Stimulated activated CD8-positive, alpha-beta memory T cell treated with anti-CD3 and anti-CD28 coated beads, Interleukin-4, amount 100 ng/mL, for 1 hour (primary cell): ENCODE measurements around the gene HCN4.

Source experiments
- DNase-seq, 2 donors: peaks; one replicate each; pipeline ENCODE4 v3.0.0-alpha.2; 2020; ENCODE audit warnings: low read depth in 2 of 2, low spot score in 1 of 2

Gene HCN4

DNA sequence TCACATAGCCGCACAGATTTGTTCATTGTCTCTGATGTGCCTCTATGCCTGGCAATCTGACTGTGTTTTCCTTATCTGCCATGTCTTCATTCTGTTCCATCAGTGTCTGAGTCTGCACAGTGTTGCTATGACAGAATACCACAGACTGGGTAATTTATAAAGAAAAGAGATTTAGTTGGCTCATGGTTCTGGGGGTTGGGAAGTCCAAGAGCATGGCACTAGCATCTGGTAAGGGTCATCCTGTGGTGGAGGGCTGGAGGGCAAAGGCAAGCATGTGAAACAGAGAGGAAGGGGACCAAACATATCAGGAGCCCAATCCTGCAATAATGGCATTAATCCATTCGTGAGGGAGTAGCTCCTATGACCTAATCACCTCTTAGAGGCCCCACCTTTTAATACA, 11.9 kb upstream of the HCN4 start:
- no peak for DNase-seq

DNA sequence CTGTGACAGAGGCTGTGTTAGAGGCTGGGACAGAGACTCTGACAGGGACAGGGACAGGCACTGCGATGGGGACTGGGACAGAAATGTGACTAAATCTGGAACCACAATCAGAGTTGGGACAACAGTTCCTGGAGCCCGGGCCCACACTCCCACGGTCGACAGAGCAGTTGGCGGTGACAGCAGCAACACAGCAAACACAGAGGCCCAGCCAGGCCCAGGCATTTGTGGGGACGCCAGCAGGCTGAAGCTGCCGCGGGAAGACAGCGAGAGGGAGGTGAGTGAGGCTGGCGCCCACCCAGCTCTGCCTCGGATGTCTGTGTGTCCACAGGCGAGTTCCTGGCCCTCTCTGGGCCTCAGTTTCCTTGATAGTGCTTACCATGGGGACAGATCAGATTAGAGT, 9.3 kb upstream of the HCN4 start:
- DNase-seq = no peak

DNA sequence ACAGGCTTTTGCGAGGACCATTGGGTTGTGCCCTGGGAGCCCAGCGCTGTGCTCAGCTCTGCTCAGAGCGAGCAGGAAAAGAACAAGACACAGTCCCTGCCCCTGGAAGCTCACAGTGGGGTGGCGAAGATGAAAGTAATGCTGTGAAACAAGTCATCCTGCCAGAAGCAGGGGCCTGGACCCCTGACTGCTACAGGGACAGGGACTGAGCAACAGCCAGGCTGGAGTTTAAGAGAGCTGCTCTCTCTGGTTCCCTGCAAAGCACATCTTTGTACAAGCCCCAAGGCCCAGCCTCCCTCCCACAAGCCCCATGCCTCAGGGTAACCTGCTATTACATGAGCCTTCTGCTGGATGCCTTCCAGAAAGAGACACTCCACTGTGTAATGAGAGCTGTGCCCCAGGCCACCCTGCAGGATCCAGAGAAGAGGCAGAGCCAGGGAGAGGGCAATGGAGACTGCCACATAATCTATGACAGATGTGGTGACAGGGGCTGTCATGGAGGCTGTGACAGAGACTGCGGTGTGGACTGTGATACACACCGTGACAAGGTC, 7.1 kb upstream of the HCN4 start:
- no peak for DNase-seq

DNA sequence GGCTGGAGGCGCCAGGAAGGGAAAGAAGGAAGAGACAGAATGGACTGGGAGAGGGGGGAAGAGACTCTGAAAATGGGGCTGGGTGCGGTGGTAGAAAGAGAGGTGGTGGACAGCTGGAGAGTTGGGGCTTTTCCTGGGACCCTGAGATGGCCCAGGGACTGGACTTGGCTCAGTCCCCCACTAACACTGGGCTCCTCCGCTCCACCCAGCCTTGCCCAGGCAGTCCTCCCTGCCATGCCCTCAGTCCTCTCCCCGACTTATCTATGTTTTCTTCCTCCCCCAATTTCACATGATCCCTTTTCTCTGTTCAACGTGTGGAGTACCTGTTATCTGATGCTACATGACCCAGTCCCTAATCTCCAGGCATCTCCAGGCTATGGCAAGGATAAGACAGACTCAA, 6.3 kb upstream of the HCN4 start:
- DNase-seq = no peak

DNA sequence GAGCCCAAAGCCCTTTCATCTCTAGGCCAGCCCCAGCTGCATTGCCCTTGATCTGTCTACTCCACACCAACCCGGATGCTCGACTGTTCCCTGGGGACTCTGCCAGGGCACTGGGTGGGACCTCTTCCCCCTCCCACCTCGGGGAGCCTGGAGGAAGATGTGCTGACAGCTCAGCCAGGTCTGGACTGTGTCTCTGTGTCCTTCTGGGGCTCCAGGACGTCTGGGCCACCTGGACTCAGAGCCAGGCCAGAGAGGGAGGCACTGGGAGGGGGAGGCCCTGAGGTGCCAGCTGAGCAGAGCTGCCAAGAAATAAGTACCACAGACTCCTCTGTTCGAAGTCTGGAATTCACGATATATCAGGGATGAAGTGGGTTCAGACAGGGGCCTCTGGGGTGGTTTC, 5.8 kb upstream of the HCN4 start:
- no peak for DNase-seq

DNA sequence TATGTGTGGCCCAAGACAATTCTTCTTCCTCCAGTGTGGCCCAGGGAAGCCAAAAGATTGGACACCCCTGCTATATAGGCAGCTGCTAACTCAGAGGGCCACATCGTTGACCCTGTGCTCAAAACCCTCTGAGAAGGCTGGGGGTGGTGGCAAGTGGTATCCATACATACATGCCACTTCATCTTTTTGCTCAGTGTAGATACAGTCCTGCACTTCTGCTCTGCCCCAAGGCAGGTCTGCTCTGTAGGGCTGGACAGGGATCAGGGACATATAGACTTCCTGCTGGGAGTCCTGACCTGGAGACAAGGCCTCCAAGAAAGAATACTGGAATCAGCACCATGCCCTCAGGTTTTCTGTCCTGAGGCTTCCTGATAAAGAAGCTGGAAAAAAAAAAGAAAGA, 4.5 kb upstream of the HCN4 start:
- no peak for DNase-seq

DNA sequence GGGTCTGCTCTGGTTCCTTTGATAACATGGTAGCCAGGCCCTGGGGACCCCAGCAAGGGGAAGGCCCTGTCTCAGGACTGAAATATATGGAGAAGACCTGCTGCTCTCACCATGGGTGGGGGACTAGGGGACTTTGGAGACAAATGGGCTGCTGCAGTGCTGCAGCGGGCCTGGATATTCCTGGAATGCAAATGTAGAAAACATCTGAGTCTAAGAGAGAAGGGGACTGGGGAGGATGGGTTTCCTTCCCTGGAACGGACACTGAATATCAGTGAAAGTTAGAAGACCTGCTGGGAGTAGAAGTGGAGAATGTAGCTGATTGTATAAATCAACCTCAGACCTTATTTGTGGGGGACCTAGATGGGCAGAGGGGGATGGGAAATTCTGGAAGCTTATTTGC, 3.1 kb upstream of the HCN4 start:
- DNase-seq = no peak

DNA sequence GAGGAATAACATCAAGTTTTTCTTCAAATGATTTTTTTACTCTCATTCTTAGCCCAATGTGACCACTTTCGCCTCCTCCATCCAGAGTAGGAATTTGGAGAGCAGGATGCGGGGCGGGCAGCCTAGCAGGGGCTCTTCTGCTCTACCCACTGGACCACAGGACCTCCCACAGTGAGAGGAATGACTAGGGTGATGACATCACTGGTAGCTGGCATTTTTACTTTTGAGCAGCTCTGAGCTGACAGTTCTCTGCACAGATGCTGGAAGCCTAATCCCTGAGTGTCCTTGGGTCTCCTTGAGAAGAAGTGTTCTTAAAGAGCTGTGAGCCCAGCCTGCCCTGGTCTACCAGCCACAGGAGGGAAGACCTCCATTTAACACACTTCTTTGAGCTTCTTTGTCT, 1.4 kb upstream of the HCN4 start:
- DNase-seq = no peak

DNA sequence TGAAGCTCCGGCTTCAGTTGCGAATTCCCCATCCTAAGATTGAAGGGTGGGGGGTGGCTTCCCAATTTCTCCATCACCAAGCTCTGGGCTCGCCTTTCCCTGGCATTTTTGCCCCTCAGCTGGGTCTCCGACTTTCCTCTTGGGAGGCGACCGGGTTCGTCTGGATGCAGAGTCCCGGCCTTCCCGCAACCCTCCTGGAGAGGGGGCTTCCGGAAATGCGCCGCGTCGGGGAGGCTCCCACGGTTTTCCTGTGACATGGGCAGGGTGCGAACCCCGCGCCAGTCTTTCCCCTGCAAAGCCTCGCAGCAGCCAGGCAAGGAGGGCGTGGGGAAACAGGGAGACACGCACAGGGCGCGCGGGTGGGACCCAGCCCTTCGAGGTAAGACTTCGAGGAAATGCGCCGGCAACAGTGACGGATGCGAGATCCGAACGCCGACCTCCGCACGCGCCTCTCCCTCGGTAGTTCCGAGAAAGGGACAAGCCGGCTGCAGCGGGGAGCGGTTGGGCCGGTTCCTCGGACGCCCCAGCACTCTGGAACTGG, 466 bp upstream of the HCN4 start:
- DNase-seq = no peak

DNA sequence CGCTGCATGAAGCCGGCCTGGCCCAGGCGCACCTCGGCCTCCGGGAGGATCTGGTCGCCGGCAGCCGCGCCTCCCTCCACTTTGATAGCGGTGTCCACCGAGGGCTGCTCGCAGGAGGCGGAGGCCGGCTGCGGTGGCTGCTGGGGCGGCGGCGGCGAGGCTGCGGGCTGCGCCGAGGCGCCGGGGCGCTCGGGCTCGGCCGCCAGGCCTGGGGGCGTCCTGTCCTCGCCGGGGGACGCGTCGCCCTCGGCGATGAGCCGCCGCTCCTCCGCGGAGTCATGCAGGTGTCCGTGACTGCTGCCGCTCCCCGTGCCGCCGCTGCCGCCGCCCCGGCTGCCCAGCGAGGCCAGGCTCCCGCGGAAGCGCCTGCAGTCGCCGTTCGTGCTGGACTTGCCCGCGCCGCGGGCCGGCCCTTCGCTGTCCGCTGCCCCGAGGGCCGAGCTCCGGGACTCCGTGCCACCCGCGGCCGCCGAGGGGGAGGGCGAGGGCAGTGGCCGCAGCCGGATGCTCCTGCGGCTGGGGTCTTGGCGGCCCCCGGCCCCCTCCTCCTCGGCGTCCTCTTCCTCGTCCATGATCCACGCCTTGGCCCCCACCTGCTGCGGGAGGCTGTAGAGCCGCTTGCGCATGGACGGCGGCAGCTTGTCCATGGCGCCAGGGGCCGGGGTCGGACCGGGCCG, 996 bp downstream of the HCN4 start:
- DNase-seq = no peak

DNA sequence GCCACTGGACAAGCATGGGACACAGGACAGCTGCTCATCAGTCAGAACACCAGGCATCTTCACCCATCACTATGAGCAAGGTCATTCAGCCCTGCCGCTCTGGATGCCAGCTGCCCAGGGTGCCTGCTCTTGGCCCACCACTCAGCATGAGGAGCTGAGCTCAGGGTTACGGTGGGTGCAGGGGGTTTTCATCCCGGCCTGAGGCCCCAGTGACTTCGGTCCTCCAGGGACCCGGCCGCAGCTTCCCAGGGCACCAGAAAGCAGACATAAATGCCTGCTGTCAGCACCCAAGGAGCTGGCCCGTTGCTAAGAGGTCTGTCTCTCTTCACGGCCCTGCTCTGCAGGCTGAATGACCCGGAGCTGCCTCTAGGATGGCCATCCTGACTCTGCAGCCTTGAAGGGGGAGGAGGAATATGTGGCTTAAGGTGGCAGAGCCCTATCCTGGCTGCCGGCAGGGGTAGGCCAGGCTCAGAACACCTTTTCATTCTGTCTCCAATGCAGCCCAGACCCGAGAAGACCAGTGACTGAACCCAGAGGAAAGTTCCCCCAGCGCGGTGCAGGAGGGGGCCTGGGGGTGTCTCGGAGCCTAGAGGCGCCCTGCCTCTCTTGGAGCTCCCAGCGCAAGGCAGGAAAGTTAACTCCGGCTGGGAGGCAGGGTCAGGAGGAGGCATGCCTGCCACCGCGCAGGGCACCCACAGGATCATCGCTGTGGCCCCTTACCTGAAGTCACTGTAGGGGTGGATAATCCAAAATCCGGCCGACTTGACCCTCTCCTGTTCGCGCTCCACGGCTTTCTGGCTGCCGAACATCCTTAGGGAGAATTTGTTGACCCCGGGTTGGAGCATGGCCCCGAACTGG, 1.8 kb downstream of the HCN4 start:
- DNase-seq = no peak

DNA sequence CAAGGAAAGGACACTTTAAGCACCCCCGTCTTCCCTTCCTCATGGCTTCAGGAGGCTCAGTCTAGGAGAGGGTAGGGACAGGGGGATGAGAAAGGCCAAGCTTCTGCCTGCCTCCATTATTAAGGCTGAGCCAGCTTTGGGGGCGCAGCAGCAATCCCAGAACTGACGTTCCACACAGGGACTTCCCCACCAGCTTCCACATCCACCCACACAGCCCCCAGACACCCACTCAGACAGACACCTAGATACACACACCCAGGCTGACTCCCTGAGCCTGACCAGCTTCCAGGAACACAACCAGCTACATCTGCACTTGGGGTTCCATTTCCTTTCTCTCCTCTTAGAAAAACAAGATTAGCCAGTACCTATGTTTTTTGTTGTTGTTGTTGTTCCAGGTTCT, 4.7 kb downstream of the HCN4 start:
- no peak for DNase-seq

DNA sequence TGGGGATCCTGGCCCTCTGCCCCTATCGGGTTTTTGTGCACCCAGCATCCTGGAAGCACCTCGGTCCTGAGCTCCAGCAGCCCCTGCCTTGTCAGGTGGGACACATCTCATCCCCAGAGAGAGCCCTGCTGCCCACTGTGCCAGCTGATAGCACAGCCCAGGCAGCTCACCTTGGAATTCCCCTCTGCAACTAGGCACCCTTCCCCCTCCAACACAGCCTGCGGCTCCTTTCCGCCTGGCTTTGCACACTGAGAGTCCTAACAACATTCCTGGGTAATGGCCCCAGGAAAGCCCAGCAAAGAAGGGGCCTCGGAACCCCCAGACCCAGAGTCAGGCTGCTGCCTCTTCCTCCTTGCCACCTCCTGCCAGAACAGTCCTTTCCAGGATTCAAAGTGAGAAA, 5.9 kb downstream of the HCN4 start:
- DNase-seq = no peak

DNA sequence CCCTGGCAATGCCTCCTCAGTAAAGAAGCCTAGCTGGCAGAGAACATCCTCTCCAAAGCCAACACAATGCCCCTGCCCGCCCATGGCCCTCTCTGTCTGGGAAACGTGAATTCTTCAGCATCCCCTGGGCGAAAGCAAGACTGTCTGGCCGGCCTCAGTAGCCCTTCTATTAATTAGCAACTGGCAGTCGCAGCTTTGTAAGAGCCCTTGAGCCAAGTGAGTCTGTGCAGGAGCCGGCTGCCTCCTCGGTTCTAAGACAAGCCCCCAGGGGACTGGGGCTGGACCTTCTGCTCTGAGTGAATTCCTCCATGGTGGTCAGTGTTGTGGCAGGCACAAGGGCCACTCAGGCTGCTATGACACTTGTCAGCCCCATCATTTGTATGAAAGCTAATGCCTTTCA, 7.4 kb downstream of the HCN4 start:
- DNase-seq = no peak

DNA sequence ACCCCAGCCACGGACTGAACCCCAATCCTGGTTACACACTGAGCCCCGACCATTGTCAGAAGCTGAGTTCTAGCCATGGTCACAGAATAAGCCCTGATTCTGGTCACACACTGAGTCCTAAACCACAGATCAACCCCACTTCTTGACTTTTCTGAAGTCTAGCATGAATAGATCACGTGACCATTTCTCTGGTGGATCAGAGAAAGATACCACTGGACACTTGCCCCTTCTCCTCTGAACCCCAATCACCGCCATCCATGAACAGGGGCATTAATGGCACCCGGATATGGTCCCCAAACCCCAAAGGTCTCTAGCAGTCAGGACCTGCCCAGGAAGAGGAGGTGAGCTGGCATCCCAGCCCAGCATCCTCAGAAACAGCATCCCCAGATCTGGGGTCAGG, 9.1 kb downstream of the HCN4 start:
- no peak for DNase-seq

DNA sequence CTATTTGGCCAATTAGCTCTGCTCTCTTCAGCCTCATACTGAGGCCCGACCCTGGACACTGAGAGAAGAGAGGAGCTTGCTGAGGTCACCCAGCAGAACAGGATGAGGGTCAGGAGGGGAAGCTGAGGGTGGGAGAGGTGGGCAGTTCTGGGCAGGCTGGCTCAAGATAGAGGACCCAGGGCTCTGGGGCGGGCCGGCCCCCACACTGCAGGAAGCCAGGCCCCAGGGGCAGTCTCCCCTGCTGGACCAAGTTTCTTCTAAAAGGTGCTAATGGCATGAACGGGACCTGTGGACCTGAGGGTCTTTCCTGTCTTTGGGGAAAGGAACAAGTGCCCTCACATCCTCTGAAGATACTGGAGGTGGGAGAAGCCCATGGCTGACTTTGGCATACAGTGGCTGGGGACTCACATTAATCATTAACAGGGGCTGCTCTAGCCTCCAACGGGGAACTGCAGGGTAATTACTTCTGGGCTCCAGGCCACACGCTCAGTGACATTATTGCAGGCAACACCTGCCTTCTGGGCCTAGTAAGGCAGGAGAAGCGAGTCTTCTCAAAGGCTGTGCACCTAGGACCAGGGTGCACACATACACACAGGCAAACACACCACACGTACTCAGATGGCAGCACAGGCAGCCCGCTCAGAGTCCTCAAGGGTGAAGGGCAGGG, 10.6 kb downstream of the HCN4 start:
- no peak for DNase-seq

DNA sequence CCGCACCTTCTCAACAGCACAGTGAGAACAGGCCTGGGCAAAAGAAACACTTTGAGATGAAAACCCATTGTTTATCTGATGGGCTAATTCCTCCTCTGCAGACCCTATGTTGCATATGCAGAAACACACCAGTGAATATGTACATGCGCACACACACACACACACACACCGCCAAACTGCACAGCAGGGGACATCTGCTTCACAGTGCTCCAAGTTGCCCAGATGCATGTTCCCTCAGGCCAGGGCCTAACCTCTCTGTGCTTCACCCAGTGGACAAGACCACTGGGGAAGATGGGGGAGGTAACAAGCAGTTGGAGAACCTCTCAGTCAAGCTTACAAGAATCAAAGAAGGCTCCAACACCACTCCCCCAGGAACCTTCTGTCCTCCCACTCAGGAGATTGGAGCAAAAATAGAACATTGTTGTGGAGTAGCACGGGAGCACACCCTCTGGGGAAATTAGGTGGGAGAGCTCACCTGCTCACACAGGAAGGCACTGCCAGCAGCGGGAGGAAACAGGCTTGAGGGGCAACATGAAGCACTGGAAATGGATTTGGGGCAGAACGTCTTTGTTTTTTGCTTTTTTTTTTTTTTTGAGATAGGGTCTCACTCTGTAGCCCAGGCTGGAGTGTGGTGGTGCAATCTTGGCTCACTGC, 13.0 kb downstream of the HCN4 start:
- no peak for DNase-seq

DNA sequence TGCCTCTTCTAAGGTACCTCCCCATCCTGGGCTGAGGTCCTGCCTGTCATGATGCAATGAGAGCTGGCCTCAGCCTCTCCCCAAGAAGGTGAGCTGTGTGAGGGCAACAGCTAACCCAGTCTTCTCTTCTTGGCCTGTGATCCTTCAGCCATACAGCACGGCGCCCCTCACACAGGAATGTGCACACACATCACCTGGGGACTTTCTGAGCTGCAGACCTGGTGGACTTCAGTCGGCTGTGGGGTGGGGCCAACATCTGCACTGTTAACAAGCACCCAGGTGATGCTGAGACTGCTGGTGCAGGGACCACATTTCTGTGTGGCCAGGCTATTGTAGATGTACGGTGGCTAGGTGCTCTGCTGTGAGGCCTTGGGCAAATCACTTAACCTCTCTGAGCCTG, 14.5 kb downstream of the HCN4 start:
- DNase-seq = no peak

DNA sequence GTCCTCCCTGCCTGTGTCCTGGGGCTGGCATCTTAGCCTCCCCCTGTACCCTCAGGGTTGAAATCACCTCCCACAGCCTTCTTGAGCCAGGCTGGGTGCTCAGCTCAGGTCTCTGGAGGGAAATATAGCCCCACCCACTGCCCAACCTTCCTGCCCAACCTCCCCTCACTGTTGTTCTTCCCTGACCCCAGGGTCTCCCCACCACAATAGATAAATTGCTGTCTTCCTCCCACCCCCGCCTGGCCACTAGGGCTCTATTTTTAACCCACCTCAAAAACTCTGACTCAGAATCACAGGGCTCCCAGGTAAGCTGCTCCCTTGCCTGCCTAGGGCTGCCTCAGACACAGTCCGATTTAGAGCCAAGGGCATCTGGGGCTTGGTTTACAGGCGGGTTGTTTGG, 15.0 kb downstream of the HCN4 start:
- DNase-seq = no peak

DNA sequence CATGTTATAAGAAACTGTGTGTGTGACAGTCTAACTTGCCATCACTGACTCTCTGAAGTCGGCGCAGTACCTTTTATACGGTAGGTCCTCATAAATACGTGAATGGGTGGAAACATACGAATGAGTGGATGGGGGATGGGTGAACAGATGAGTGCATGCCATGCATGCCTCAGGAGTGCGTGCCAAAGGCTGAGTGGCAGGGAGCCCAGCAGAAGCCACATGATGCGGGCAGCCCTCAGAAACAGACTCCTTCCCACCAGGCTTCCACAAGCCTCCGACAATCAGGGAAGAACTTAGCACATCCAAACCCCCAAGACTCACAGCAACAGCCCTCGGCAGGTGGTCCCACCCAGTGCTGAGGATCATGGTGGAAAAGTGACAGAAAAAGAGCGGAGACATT, 16.7 kb downstream of the HCN4 start:
- no peak for DNase-seq

DNA sequence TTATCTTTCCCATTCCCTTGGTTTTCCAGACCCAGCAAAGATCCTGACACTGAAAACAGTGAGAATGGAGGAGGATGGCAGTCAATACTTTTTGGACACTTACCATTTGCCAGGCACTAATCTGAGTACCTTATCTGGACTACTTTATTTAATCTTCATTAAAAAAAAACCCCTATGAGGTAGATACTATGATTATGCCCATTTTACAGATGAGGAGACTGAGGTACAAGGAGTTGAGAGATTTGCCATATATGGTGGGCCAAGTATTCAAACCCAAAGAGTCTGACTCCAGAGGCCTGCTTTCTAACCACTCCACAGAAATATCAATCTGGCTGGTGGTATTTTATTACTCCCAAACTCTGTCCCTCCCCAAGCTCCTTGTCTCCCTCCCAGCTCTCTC, 19.6 kb downstream of the HCN4 start:
- DNase-seq = no peak
